HCT116 (cell line): ENCODE data around the gene ITGAE. TPM values are rescaled to one million over a fixed set of nuclear protein-coding genes. Genes with fewer than 3 reads are reported as not detected.

Experiments used
- ATAC-seq: fragments of 200-7000 bp; cut with Tn5 transposase; 2 replicates; pipeline ENCODE4 v1.9.1; 2020; ENCODE audit warnings: mild to moderate bottlenecking, moderate library complexity
- BruUV-seq: library from RNA; stranded (reverse); fragments of 400-500 nt; replicated peaks from 2 replicates; lab custom pipeline; 2021; lab: Mats Ljungman, UMichigan
- CTCF ChIA-PET: fragments of 300-600 bp; sonication (Branson Sonifier 250); formaldehyde crosslinking; loops from one replicate; lab custom pipeline; 2021; ENCODE audit warnings: antibody characterized with exemption; lab: Charles Lee
- POLR2A ChIA-PET: fragments of 300-600, 350-600 bp; sonication (Branson Sonifier 250); formaldehyde crosslinking; loops from one replicate; lab custom pipeline; 2021; ENCODE audit warnings: antibody characterized with exemption; lab: Charles Lee
- RAD21 ChIA-PET, 2 experiments: fragments of 300-600 bp; sonication (Branson Sonifier 250); formaldehyde crosslinking; loops; one replicate each; lab custom pipeline; 2023; ENCODE audit warnings: low total read pairs in 2 of 2; ENCODE audit not compliant: uncharacterized antibody in 2 of 2, unreplicated experiment in 2 of 2, low non-redundant PET in 1 of 2; lab: Charles Lee
- DNase-seq: peaks from one replicate; pipeline ENCODE4 v3.0.0-alpha.2; 2010; ENCODE audit warnings: low read depth, low spot score
- H2AFZ ChIP-seq: fragments of 200-600 bp; shearing (Covaris generic), sonication (generic); 2 replicates; pipeline ENCODE4 v1.6.1; 2017; ENCODE audit warnings: low read depth, mixed run types, mixed read lengths, antibody characterized with exemption, low read length; ENCODE audit not compliant: poor library complexity, severe bottlenecking
- H3K27ac ChIP-seq: 2 replicates; pipeline ENCODE4 v1.5.1; 2012; ENCODE audit warnings: low read depth, low read length
- H3K27me3 ChIP-seq: fragments of 200-600 bp; sonication (generic); 2 replicates; pipeline ENCODE4 v1.6.1; 2016; ENCODE audit warnings: mixed run types, low read length, mixed read lengths; ENCODE audit not compliant: insufficient read depth
- H3K36me3 ChIP-seq, 2 experiments: fragments of 200-500 bp in 1 of 2; fragments of 200-600 bp in 1 of 2; sonication (Bioruptor generic) in 1 of 2; sonication (generic) in 1 of 2; 2 replicates each; pipeline versions ENCODE4 v1.5.1 to v1.6.1; 2014 to 2016; ENCODE audit warnings: low read length in 2 of 2, inconsistent platforms in 1 of 2, mixed read lengths in 1 of 2, mixed run types in 1 of 2; ENCODE audit not compliant: insufficient read depth in 2 of 2, control insufficient read depth in 1 of 2
- H3K4me1 ChIP-seq, 2 experiments: fragments of 200-600 bp in 1 of 2; sonication (generic) in 1 of 2; 2 replicates each; pipeline versions ENCODE4 v1.5.1 to v1.6.1; 2012 to 2017; ENCODE audit warnings: low read length in 2 of 2, inconsistent platforms in 1 of 2, mild to moderate bottlenecking in 1 of 2, mixed read lengths in 1 of 2, mixed run types in 1 of 2, moderate library complexity in 1 of 2; ENCODE audit not compliant: insufficient read depth in 2 of 2, control insufficient read depth in 1 of 2
- H3K4me2 ChIP-seq: fragments of 200-600 bp; sonication (generic); 2 replicates; pipeline ENCODE4 v1.6.1; 2017; ENCODE audit warnings: mixed run types, low read length, mixed read lengths
- H3K4me3 ChIP-seq, 2 experiments: fragments of 200-600 bp in 1 of 2; sonication (generic) in 1 of 2; replicated peaks in 1 of 2; 2 replicates each; pipeline ENCODE4 v1.5.1; 2011 to 2016; ENCODE audit warnings: low read length in 2 of 2, control low read depth in 1 of 2, low read depth in 1 of 2, mild to moderate bottlenecking in 1 of 2, mixed read lengths in 1 of 2, mixed run types in 1 of 2
- H3K79me2 ChIP-seq: fragments of 200-600 bp; sonication (generic); 2 replicates; pipeline ENCODE4 v1.6.1; 2017; ENCODE audit warnings: mild to moderate bottlenecking, mixed run types, low read length, moderate library complexity, mixed read lengths; ENCODE audit not compliant: insufficient read depth
- H3K9ac ChIP-seq: fragments of 200-600 bp; sonication (generic); 2 replicates; pipeline ENCODE4 v1.6.1; 2016; ENCODE audit warnings: low read length, mixed read lengths
- H3K9me2 ChIP-seq: fragments of 200-600 bp; sonication (generic), shearing (Covaris generic); 2 replicates; pipeline ENCODE4 v1.6.1; 2017; ENCODE audit warnings: mixed run types, mild to moderate bottlenecking, moderate library complexity; ENCODE audit not compliant: insufficient read depth
- H3K9me3 ChIP-seq, 2 experiments: fragments of 200-500 bp in 1 of 2; fragments of 200-600 bp in 1 of 2; sonication (Bioruptor generic) in 1 of 2; sonication (generic) in 1 of 2; 2 replicates each; pipeline ENCODE4 v1.6.1; 2014 to 2017; ENCODE audit warnings: low read length in 2 of 2, mixed read lengths in 2 of 2, inconsistent platforms in 1 of 2, low read depth in 1 of 2, mild to moderate bottlenecking in 1 of 2, mixed run types in 1 of 2, moderate library complexity in 1 of 2; ENCODE audit not compliant: control insufficient read depth in 1 of 2, insufficient read depth in 1 of 2
- H4K20me1 ChIP-seq: fragments of 200-600 bp; sonication (generic), shearing (Covaris generic); 2 replicates; pipeline ENCODE4 v1.6.1; 2017; ENCODE audit warnings: mixed run types, mild to moderate bottlenecking, moderate library complexity; ENCODE audit not compliant: insufficient read depth
- CBX3 ChIP-seq: IDR thresholded peaks from 2 replicates; pipeline ENCODE4 v1.6.1; 2012; ENCODE audit warnings: low read depth
- EGR1 ChIP-seq: IDR thresholded peaks from 2 replicates; pipeline ENCODE4 v1.6.1; 2012; ENCODE audit warnings: low read depth
- ELF1 ChIP-seq: IDR thresholded peaks from 2 replicates; pipeline ENCODE4 v1.6.1; 2012; ENCODE audit warnings: low read depth, borderline replicate concordance
- EZH2phosphoT487 ChIP-seq: fragments of 200-600 bp; IDR thresholded peaks from 2 replicates; pipeline ENCODE4 v1.6.1; 2018; ENCODE audit warnings: antibody characterized with exemption, borderline replicate concordance
- POLR2AphosphoS5 ChIP-seq: IDR thresholded peaks from 2 replicates; pipeline ENCODE4 v1.6.1; 2011; ENCODE audit warnings: mild to moderate bottlenecking, low read depth, low read length, moderate library complexity
- SP1 ChIP-seq: IDR thresholded peaks from 2 replicates; pipeline ENCODE4 v1.6.1; 2012; ENCODE audit warnings: low read depth
- SRF ChIP-seq: IDR thresholded peaks from 2 replicates; pipeline ENCODE4 v1.6.1; 2012; ENCODE audit warnings: low read depth
- TCF7L2 ChIP-seq: IDR thresholded peaks from 2 replicates; pipeline ENCODE4 v1.7.0; 2011; ENCODE audit warnings: borderline replicate concordance, inconsistent platforms; ENCODE audit not compliant: insufficient read depth, insufficient read length; ENCODE audit errors: extremely low read depth
- YY1 ChIP-seq: IDR thresholded peaks from 2 replicates; pipeline ENCODE4 v1.6.1; 2011; ENCODE audit warnings: low read length, low read depth, moderate library complexity, mild to moderate bottlenecking; ENCODE audit not compliant: insufficient replicate concordance; ENCODE audit errors: extremely low read depth
- ZFX ChIP-seq: fragments of 450-650 bp; IDR thresholded peaks from 2 replicates; pipeline ENCODE4 v1.6.1; 2017
- intact Hi-C: fragments of 100-400 bp; cut with micrococcal nuclease; formaldehyde crosslinking; loops from 2 replicates; pipeline ENCODE4 v1.10.0; 2022
- total RNA-seq: library from RNA; stranded (reverse); gene quantifications from one replicate; pipeline ENCODE4 v1.2.1, GENCODE V29; 2021; ENCODE audit not compliant: unreplicated experiment
- TF ChIP-seq, protein P1 (sequence below), 3 experiments: fragments of 200-600 bp in 1 of 3; sonication (generic) in 1 of 3; IDR thresholded peaks in 2 of 3; conservative IDR thresholded peaks in 1 of 3; 2 replicates each; pipeline ENCODE4 v1.5.1; 2012 to 2017; ENCODE audit warnings: low read depth in 2 of 3, low read length in 2 of 3, antibody characterized with exemption in 1 of 3, borderline replicate concordance in 1 of 3, control low read depth in 1 of 3, mild to moderate bottlenecking in 1 of 3, mixed read lengths in 1 of 3, mixed run types in 1 of 3, moderate library complexity in 1 of 3; ENCODE audit not compliant: insufficient read depth in 1 of 3
- TF ChIP-seq, protein P2 (sequence below): IDR thresholded peaks from 2 replicates; pipeline ENCODE4 v1.6.1; 2012
- TF ChIP-seq, protein P3 (sequence below): IDR thresholded peaks from 2 replicates; pipeline ENCODE4 v1.6.1; 2012; ENCODE audit warnings: low read depth
- TF ChIP-seq, protein P4 (sequence below): IDR thresholded peaks from 2 replicates; pipeline ENCODE4 v1.6.1; 2012

The ITGAE gene
- total RNA-seq, 1 experiment from 2014 or later, result 19.9 TPM

DNA sequence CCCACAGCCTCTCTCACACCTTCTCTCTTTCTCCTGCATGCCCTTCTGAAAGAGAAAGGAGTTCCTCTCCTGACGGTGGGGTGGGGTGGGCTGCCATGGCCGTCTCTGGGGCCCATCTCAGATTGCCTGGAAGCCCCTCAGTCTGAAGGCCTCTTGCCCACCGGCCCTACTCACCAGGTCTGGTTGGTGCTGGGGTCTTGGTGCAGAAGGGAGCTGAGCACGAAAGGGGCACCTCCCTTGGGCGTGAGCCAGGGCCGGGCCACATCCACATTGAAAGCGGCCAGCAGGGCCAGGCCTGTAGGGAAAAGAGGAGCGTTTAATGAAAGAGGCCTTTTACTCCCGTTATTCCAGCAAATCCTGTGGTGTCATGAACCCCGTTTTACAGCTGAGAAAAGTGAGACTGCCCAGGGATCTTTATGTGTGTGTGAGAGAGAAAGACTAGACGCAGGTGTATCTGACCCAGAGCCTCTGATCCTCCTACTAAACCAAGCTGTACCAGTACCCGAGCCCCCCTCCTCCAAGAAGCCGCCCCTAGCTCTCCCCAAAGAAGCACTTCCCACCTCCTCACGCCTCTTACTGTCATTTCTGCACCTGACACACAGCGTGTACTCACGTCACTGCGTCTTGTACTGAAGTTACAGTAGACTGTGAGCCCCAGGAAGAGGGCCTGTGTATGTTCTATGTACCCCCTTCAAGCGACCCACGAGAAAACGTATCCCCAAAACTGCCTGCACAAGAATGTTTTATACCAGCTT lies 23.4 kb downstream of the ITGAE start:
- no peak overlapping the region for H2AFZ ChIP-seq
- no peak for DNase-seq
- H3K27ac ChIP-seq, result no peak overlapping the region
- H3K36me3 ChIP-seq, result no peaks in the 10 kb centered on the region
- TF ChIP-seq ELF1 (no peak), SP1 (no peak), EZH2phosphoT487 (no peak), ZFX (no peak), EGR1 (no peak), YY1 (no peak), POLR2AphosphoS5 (no peak), SRF (no peak), CBX3 (no peak), TCF7L2 (no peak)
- TF ChIP-seq, protein P1, sequence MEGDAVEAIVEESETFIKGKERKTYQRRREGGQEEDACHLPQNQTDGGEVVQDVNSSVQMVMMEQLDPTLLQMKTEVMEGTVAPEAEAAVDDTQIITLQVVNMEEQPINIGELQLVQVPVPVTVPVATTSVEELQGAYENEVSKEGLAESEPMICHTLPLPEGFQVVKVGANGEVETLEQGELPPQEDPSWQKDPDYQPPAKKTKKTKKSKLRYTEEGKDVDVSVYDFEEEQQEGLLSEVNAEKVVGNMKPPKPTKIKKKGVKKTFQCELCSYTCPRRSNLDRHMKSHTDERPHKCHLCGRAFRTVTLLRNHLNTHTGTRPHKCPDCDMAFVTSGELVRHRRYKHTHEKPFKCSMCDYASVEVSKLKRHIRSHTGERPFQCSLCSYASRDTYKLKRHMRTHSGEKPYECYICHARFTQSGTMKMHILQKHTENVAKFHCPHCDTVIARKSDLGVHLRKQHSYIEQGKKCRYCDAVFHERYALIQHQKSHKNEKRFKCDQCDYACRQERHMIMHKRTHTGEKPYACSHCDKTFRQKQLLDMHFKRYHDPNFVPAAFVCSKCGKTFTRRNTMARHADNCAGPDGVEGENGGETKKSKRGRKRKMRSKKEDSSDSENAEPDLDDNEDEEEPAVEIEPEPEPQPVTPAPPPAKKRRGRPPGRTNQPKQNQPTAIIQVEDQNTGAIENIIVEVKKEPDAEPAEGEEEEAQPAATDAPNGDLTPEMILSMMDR (IDR thresholded peaks at IDR 0.05 in 2 of 3, conservative IDR thresholded peaks at IDR 0.05 in 1 of 3; ENCODE audit: borderline replicate concordance in 1 of 3, insufficient read depth in 1 of 3, low read depth in 2 of 3, low read length in 2 of 3), result no peak
- TF ChIP-seq, protein P2, sequence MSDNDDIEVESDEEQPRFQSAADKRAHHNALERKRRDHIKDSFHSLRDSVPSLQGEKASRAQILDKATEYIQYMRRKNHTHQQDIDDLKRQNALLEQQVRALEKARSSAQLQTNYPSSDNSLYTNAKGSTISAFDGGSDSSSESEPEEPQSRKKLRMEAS, result no peak
- TF ChIP-seq, protein P3, sequence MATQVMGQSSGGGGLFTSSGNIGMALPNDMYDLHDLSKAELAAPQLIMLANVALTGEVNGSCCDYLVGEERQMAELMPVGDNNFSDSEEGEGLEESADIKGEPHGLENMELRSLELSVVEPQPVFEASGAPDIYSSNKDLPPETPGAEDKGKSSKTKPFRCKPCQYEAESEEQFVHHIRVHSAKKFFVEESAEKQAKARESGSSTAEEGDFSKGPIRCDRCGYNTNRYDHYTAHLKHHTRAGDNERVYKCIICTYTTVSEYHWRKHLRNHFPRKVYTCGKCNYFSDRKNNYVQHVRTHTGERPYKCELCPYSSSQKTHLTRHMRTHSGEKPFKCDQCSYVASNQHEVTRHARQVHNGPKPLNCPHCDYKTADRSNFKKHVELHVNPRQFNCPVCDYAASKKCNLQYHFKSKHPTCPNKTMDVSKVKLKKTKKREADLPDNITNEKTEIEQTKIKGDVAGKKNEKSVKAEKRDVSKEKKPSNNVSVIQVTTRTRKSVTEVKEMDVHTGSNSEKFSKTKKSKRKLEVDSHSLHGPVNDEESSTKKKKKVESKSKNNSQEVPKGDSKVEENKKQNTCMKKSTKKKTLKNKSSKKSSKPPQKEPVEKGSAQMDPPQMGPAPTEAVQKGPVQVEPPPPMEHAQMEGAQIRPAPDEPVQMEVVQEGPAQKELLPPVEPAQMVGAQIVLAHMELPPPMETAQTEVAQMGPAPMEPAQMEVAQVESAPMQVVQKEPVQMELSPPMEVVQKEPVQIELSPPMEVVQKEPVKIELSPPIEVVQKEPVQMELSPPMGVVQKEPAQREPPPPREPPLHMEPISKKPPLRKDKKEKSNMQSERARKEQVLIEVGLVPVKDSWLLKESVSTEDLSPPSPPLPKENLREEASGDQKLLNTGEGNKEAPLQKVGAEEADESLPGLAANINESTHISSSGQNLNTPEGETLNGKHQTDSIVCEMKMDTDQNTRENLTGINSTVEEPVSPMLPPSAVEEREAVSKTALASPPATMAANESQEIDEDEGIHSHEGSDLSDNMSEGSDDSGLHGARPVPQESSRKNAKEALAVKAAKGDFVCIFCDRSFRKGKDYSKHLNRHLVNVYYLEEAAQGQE, result no peak
- TF ChIP-seq, protein P4, sequence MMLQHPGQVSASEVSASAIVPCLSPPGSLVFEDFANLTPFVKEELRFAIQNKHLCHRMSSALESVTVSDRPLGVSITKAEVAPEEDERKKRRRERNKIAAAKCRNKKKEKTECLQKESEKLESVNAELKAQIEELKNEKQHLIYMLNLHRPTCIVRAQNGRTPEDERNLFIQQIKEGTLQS, result no peak
- intact Hi-C loops, result no loop called here
- H3K4me1 ChIP-seq, result peaks cover 0 to 15% of the 10 kb centered on the region in 2 experiments; a peak in 2 of 4 replicates
- H3K4me3 ChIP-seq, result no peak overlapping the region
- POLR2A ChIA-PET, result no interaction called here
- no peaks in the 10 kb centered on the region for H4K20me1 ChIP-seq
- no peak overlapping the region for H3K9ac ChIP-seq
- BruUV-seq, result no TSS peak
- H3K9me3 ChIP-seq, result no peaks in the 10 kb centered on the region
- RAD21 ChIA-PET, result no interaction called here
- no peaks in the 10 kb centered on the region for H3K9me2 ChIP-seq
- CTCF ChIA-PET, result no interaction called here
- no peaks in the 10 kb centered on the region for H3K79me2 ChIP-seq
- no peak overlapping the region for H3K4me2 ChIP-seq
- no peak for ATAC-seq
- H3K27me3 ChIP-seq, result no peaks in the 10 kb centered on the region
